ENCODE measurements around the gene ZC3H6. TPM values are rescaled to one million over a fixed set of nuclear protein-coding genes. Genes with fewer than 3 reads are reported as not detected.

The ZC3H6 gene
- total RNA-seq, 3 donors from 2014 or later, result 14.4 to 20.3 (median 18.2) TPM

DNA sequence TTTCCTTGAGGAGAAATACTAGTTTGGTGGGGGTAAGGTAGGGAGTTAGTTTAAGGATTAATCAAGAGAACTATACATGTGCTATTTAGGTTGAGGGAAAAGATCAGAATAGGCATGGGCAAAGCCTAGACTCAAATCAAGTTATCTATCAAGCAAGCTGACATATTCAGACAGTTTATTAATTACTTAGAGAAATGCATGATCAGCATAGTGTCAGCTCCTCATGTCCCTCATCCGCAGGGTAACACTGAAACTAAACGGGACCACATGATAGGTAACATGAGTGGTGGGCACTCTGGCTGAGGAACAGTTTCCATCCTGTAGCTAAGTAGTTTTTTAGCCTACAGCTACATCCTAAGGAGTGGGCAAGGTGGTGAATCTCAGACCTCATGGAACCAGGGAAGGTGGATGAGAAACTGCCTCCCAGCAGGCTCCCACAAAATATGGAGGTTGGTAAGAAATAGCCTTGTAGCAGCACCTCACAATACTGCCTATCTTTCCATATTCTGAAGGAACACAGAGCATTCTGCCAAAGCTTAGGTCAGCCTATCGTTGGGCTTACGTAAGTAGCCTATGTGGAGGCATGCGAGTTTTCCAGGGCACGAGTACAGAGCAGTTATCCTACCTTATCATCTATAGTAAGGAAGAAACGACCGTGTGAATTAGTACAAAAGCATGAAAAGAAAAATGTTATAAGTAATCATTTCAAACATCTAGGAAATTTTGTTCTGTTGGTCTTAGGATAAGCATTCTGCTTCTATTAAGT is 18.4 kb downstream of the ZC3H6 start:
- Histone ChIP-seq H3K27ac (no peak overlapping the region), H3K36me3 (no peaks in the 10 kb centered on the region), H3K9me3 (no peaks in the 10 kb centered on the region), H3K27me3 (no peaks in the 10 kb centered on the region), H3K4me1 (no peaks in the 10 kb centered on the region), H3K4me3 (no peak overlapping the region)
- no peak for TF ChIP-seq POLR2A (IDR thresholded peaks at IDR 0.05)
- TF ChIP-seq, protein P1, sequence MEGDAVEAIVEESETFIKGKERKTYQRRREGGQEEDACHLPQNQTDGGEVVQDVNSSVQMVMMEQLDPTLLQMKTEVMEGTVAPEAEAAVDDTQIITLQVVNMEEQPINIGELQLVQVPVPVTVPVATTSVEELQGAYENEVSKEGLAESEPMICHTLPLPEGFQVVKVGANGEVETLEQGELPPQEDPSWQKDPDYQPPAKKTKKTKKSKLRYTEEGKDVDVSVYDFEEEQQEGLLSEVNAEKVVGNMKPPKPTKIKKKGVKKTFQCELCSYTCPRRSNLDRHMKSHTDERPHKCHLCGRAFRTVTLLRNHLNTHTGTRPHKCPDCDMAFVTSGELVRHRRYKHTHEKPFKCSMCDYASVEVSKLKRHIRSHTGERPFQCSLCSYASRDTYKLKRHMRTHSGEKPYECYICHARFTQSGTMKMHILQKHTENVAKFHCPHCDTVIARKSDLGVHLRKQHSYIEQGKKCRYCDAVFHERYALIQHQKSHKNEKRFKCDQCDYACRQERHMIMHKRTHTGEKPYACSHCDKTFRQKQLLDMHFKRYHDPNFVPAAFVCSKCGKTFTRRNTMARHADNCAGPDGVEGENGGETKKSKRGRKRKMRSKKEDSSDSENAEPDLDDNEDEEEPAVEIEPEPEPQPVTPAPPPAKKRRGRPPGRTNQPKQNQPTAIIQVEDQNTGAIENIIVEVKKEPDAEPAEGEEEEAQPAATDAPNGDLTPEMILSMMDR (IDR thresholded peaks at IDR 0.05), result no peak
- TF ChIP-seq POLR2AphosphoS5 (IDR thresholded peaks at IDR 0.05), result no peak
- no peak for DNase-seq (ENCODE audit: low spot score in 2 of 2)
- intact Hi-C loops (cut with DNase I; ENCODE audit: low total_unique reads), result no loop called here

DNA sequence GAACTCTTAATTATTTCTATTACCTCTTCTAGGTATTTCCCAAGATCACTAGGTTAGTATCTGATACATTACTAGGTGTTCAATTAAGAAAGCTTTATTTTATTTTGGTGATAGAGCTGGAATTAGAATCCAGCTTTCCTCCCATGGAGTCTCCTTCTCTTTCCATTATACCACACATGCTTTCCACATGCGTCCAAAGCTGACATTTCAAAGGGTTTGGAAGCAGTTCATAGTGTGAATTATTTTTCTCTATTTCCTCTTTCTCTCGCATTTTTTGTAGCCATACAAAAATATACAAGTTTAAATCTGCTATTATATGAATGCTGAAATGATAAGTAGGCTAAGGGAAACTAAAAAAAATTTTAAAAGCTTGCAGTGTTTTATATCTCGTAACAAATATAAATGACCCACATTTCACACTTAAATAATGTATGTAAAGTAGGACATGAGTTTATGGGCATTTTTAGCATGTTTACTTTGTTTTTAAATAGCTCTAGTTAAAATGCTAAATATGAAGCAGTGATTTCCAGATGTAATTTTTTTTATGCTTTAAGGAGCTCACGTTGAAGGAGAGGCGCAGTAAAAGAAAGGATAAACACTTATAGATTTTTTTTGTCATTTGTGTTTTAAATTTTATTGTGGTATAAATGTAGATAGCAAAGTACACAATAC is 20.1 kb downstream of the ZC3H6 start:
- no peaks in the 10 kb centered on the region for H3K4me1 ChIP-seq
- no peaks in the 10 kb centered on the region for H3K27me3 ChIP-seq
- H3K9me3 ChIP-seq, result no peaks in the 10 kb centered on the region
- H3K27ac ChIP-seq, result no peak overlapping the region
- H3K36me3 ChIP-seq, result no peaks in the 10 kb centered on the region
- H3K4me3 ChIP-seq, result no peak overlapping the region
- no peak for DNase-seq (ENCODE audit: low spot score in 2 of 2)
- TF ChIP-seq, protein P1 (IDR thresholded peaks at IDR 0.05), result no peak
- TF ChIP-seq POLR2AphosphoS5 (IDR thresholded peaks at IDR 0.05), result no peak
- no peak for TF ChIP-seq POLR2A (IDR thresholded peaks at IDR 0.05)
- intact Hi-C loops (cut with DNase I; ENCODE audit: low total_unique reads), result no loop called here

DNA sequence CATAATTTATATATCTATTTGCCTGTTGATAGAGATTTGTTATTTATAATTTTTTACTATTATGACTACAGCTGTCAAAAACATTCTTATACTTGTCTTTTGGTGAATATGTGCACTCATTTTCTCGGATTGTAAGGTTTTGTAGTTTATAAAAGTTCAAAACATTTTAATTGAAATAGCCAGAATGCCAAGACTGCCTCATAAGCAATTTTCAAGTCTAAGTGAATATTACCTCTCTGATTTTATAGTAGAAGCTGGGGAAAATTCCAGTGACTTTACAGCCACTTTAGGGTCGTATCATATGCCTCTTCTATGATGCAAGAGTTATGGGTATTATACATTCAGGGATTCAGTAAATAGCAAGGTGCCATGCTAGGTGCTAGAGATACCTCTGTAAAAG is 21.0 kb downstream of the ZC3H6 start:
- no peaks in the 10 kb centered on the region for H3K36me3 ChIP-seq
- no peak overlapping the region for H3K27ac ChIP-seq
- no peak overlapping the region for H3K4me3 ChIP-seq
- H3K4me1 ChIP-seq, result no peaks in the 10 kb centered on the region
- intact Hi-C loops (cut with DNase I; ENCODE audit: low total_unique reads), result no loop called here
- no peak for DNase-seq (ENCODE audit: low spot score in 2 of 2)
- H3K9me3 ChIP-seq, result no peaks in the 10 kb centered on the region
- TF ChIP-seq POLR2A (IDR thresholded peaks at IDR 0.05) (no peak), POLR2AphosphoS5 (IDR thresholded peaks at IDR 0.05) (no peak)
- TF ChIP-seq, protein P1 (IDR thresholded peaks at IDR 0.05), result no peak
- H3K27me3 ChIP-seq, result no peaks in the 10 kb centered on the region

DNA sequence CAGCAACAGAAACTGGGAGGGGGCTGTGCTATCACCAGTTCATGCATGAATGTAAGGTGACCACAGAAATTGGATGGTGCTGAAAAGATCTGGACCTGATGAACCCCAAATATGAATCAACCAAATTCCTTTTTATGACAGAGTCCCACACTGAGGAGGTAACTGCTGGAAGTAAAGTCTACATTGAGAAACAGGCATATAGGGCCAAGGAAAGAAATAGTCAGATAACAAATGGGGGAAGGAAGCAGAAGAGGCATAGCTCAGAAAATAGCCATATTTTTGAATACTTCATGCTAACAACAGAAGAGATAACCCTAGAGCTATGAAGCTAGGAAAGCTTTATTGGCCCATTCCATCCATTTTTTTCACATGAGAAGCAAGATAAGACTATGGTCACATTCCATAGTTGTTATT is 25.8 kb downstream of the ZC3H6 start:
- Histone ChIP-seq H3K27me3 (no peaks in the 10 kb centered on the region), H3K27ac (no peak overlapping the region), H3K36me3 (peaks cover 5% of the 10 kb centered on the region), H3K4me3 (no peak overlapping the region), H3K9me3 (no peaks in the 10 kb centered on the region), H3K4me1 (no peaks in the 10 kb centered on the region)
- TF ChIP-seq POLR2A (IDR thresholded peaks at IDR 0.05) (no peak), POLR2AphosphoS5 (IDR thresholded peaks at IDR 0.05) (no peak)
- TF ChIP-seq, protein P1 (IDR thresholded peaks at IDR 0.05), result no peak
- intact Hi-C loops (cut with DNase I; ENCODE audit: low total_unique reads), result no loop called here
- DNase-seq (ENCODE audit: low spot score in 2 of 2), result no peak

DNA sequence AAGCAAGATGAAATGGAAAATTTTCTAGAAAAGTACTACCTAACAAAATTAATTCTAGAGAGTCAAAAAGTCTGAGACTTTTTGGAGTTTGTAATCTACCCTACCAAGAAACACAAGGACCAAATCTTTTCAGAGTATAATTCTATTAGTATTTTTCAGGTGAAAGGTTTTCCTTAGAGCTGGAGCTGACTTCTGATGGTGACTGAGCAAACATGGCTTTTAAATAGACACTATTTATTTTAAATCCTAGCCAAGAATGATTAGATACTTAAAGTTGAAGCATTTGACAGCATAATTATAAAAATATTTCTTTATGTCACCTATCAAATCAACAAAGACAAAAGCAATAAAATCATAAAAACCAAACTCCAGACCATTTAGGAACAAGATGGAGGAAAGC is 26.6 kb downstream of the ZC3H6 start:
- Histone ChIP-seq H3K27ac (no peak overlapping the region), H3K9me3 (no peaks in the 10 kb centered on the region), H3K4me3 (no peak overlapping the region), H3K4me1 (no peaks in the 10 kb centered on the region), H3K27me3 (no peaks in the 10 kb centered on the region), H3K36me3 (peaks cover 5% of the 10 kb centered on the region)
- intact Hi-C loops (cut with DNase I; ENCODE audit: low total_unique reads), result no loop called here
- TF ChIP-seq, protein P1 (IDR thresholded peaks at IDR 0.05), result no peak
- no peak for TF ChIP-seq POLR2AphosphoS5 (IDR thresholded peaks at IDR 0.05)
- TF ChIP-seq POLR2A (IDR thresholded peaks at IDR 0.05), result no peak
- DNase-seq (ENCODE audit: low spot score in 2 of 2), result no peak

Measured in breast epithelium (tissue), 4 donors.